ENCODE data around the gene HSH2D. TPM values are rescaled to one million over a fixed set of nuclear protein-coding genes. Genes with fewer than 3 reads are reported as not detected.

The HSH2D gene
- total RNA-seq, 1 experiment from 2014 or later = 10.9 TPM

- Histone ChIP-seq H3K4me3 (peak overlapping the region; percentile 87; the same call in 1 of the 2 replicates), H3K79me2 (ENCODE audit: low read depth) (peaks cover 34% of the 10 kb centered on the region), H4K20me1 (ENCODE audit: insufficient read depth) (0 out of 2 replicates have a peak, but pooled peaks cover 4% of the 10 kb centered on the region), H3K4me2 (peak overlapping the region; percentile 83), H3K9me2 (ENCODE audit: insufficient read depth) (no peaks in the 10 kb centered on the region), H3F3A (ENCODE audit: insufficient read depth, low read depth) (peaks cover 38% of the 10 kb centered on the region), H3K9me3 (ENCODE audit: insufficient read depth, low read depth) (no peaks in the 10 kb centered on the region), H3K27me3 (ENCODE audit: insufficient read depth, low read depth) (no peaks in the 10 kb centered on the region), H3K27ac (0 out of 2 replicates have a peak overlapping the region, but pooled peaks have one; percentile 12), H3K4me1 (replicated peaks; ENCODE audit: insufficient read depth) (peaks cover 30% of the 10 kb centered on the region), H2AFZ (peak overlapping the region; percentile 87), H3K36me3 (ENCODE audit: low read depth) (peaks cover 10% of the 10 kb centered on the region)
- POLR2A ChIA-PET (ENCODE audit: unreplicated experiment) = interaction anchor here (0.5 to 1.2 kb wide), 8 partner anchors 9 to 373 kb away, joined by 3 to 20 read pairs (median 4); partner anchors contain the start of genes AP1M1 and HSH2D
- CTCF ChIA-PET = interaction anchor here (0.6 to 0.9 kb wide), 3 partner anchors 13 to 202 kb away, joined by 3 to 8 read pairs (median 3); partner anchors contain the start of gene AP1M1
- peak in 1 of 2 experiments; percentile 29 for DNase-seq
- BruUV-seq (replicated peaks) = TSS peak; percentile 93
- intact Hi-C loops (cut with micrococcal nuclease; ENCODE audit: unreplicated experiment) = loop anchor here (10.0 kb wide), 1 partner anchor 250 kb away; the partner anchor contains the start of gene CYP4F11
- no peak for TF ChIP-seq CTCF (conservative IDR thresholded peaks at IDR 0.05)
These were observed 41.2 kb downstream of the HSH2D start for GRCh38 chr19:16184665-16185122.

- POLR2A ChIA-PET (ENCODE audit: unreplicated experiment) = interaction anchor here (0.5 to 1.2 kb wide), 9 partner anchors 9 to 374 kb away, joined by 3 to 28 read pairs (median 5); partner anchors contain the start of gene AP1M1
These were observed 41.8 kb downstream of the HSH2D start, which contains the start of gene FAM32A for GRCh38 chr19:16185123-16185767. Gene FAM32A (plus strand): TSS chr19:16185410. CDS start chr19:16185443, 33 bp downstream.

More at GRCh38 chr19:16185123-16185767, 41.8 kb downstream of the HSH2D start, which contains the start of gene FAM32A:
- intact Hi-C loops (cut with micrococcal nuclease; ENCODE audit: unreplicated experiment) = loop anchor here (10.0 kb wide), 1 partner anchor 250 kb away; the partner anchor contains the start of gene CYP4F11
- Histone ChIP-seq H2AFZ (peak within 1 kb of the TSS; percentile 87), H3K79me2 (ENCODE audit: low read depth) (peaks cover 34% of the 10 kb centered on the region), H3K27ac (peak within 1 kb of the TSS; percentile 19; the same call in 1 of the 2 replicates), H3K4me3 (peak within 1 kb of the TSS; percentile 87), H4K20me1 (ENCODE audit: insufficient read depth) (0 out of 2 replicates have a peak, but pooled peaks cover 4% of the 10 kb centered on the region), H3K36me3 (ENCODE audit: low read depth) (peaks cover 10% of the 10 kb centered on the region), H3K4me1 (replicated peaks; ENCODE audit: insufficient read depth) (peaks cover 25% of the 10 kb centered on the region), H3F3A (ENCODE audit: insufficient read depth, low read depth) (peaks cover 36% of the 10 kb centered on the region), H3K9me2 (ENCODE audit: insufficient read depth) (no peaks in the 10 kb centered on the region), H3K4me2 (peak within 1 kb of the TSS; percentile 83), H3K27me3 (ENCODE audit: insufficient read depth, low read depth) (no peaks in the 10 kb centered on the region), H3K9me3 (ENCODE audit: insufficient read depth, low read depth) (no peaks in the 10 kb centered on the region)
- no peak for TF ChIP-seq CTCF (conservative IDR thresholded peaks at IDR 0.05)
- TF ChIP-seq EZH2 (IDR thresholded peaks at IDR 0.05; ENCODE audit: low read depth) = no peak
- CTCF ChIA-PET = interaction anchor here (0.5 to 0.9 kb wide), 5 partner anchors 10 to 749 kb away, joined by 3 to 8 read pairs (median 3); partner anchors contain the start of gene AP1M1
- peak; percentile 98 to 99 for DNase-seq
- BruUV-seq (replicated peaks) = no TSS peak

All from PC-9 (cell line).